T-cell (primary cell): Measurements from ENCODE around the gene SAMD4B. TPM values are rescaled to one million over a fixed set of nuclear protein-coding genes. Genes with fewer than 3 reads are reported as not detected.

Source experiments
- ATAC-seq, 4 experiments: fragments of 200-7000 bp in 3 of 4; fragments of 150-1000 bp in 1 of 4; cut with Tn5 transposase; replicated peaks in 1 of 4; 1 replicate in 3 of 4; 2 replicates in 1 of 4; pipeline ENCODE4 v1.10.0; 2021; ENCODE audit warnings: moderate library complexity in 3 of 4, mild to moderate bottlenecking in 2 of 4, moderate number of reproducible peaks in 1 of 4
- CTCF ChIA-PET, 2 donors: fragments of 300-600 bp; sonication (Branson Sonifier 250); formaldehyde crosslinking; loops; one replicate each; lab custom pipeline; 2022; ENCODE audit warnings: antibody characterized with exemption in 2 of 2; lab: Charles Lee
- POLR2A ChIA-PET, 2 donors: fragments of 300-600 bp; sonication (Branson Sonifier 250); formaldehyde crosslinking; loops; one replicate each; lab custom pipeline; 2022; ENCODE audit warnings: antibody characterized with exemption in 2 of 2; lab: Charles Lee
- DNase-seq, 35 experiments: peaks; one replicate each; pipeline versions ENCODE4 v3.0.0 to v3.0.0-alpha.2; 2013 to 2023
- H3K27ac ChIP-seq: one replicate; pipeline ENCODE4 v1.5.1; 2013; ENCODE audit warnings: low read length
- H3K27me3 ChIP-seq, 2 experiments: replicated peaks in 1 of 2; 1 replicate in 1 of 2; 2 replicates in 1 of 2; pipeline versions ENCODE4 v1.6.1 to v1.7.0; 2013; ENCODE audit warnings: low read length in 1 of 2, mixed read lengths in 1 of 2; ENCODE audit not compliant: control insufficient read depth in 2 of 2, insufficient read depth in 2 of 2; ENCODE audit errors: extremely low read depth in 1 of 2
- H3K36me3 ChIP-seq, 2 donors: 1 replicate in 1 of 2; 2 replicates in 1 of 2; pipeline versions ENCODE4 v1.6.1 to v1.7.0; 2013; ENCODE audit warnings: low read length in 1 of 2; ENCODE audit not compliant: control insufficient read depth in 2 of 2, insufficient read depth in 1 of 2; ENCODE audit errors: extremely low read depth in 1 of 2
- H3K4me1 ChIP-seq, 2 experiments: 1 replicate in 1 of 2; 2 replicates in 1 of 2; pipeline versions ENCODE4 v1.6.1 to v1.7.0; 2013; ENCODE audit warnings: low read length in 2 of 2, mixed read lengths in 1 of 2; ENCODE audit not compliant: insufficient read depth in 2 of 2, control insufficient read depth in 1 of 2; ENCODE audit errors: extremely low read depth in 1 of 2
- H3K4me3 ChIP-seq, 2 donors: 1 replicate in 1 of 2; 2 replicates in 1 of 2; pipeline versions ENCODE4 v1.5.1 to v1.7.0; 2013; ENCODE audit warnings: mild to moderate bottlenecking in 2 of 2, low read length in 1 of 2, moderate library complexity in 1 of 2; ENCODE audit not compliant: control insufficient read depth in 1 of 2; ENCODE audit errors: extremely low read depth in 1 of 2
- H3K9me3 ChIP-seq: 2 replicates; pipeline ENCODE4 v1.7.0; 2013
- H3K27ac Mint-ChIP-seq, 2 donors: one replicate each; pipeline ENCODE4 v1.8.0; 2020 to 2021; ENCODE audit warnings: mild to moderate bottlenecking in 2 of 2, mixed read lengths in 2 of 2
- H3K27me3 Mint-ChIP-seq, 2 donors: one replicate each; pipeline ENCODE4 v1.8.0; 2021 to 2022; ENCODE audit warnings: mixed read lengths in 2 of 2
- H3K36me3 Mint-ChIP-seq: one replicate; pipeline ENCODE4 v1.8.0; 2021; ENCODE audit warnings: mixed read lengths
- H3K4me1 Mint-ChIP-seq, 3 donors: one replicate each; pipeline ENCODE4 v1.8.0; 2020 to 2022; ENCODE audit warnings: mixed read lengths in 3 of 3, mild to moderate bottlenecking in 1 of 3
- H3K4me3 Mint-ChIP-seq, 3 donors: one replicate each; pipeline ENCODE4 v1.8.0; 2020 to 2022; ENCODE audit warnings: mild to moderate bottlenecking in 3 of 3, mixed read lengths in 3 of 3, moderate library complexity in 3 of 3
- H3K9me3 Mint-ChIP-seq, 3 donors: one replicate each; pipeline ENCODE4 v1.8.0; 2020 to 2022; ENCODE audit warnings: mixed read lengths in 3 of 3
- WGBS: methylation state at CpG from one replicate; pipeline ENCODE4 v1.1.5; 2013; ENCODE audit warnings: missing lambda C conversion rate; ENCODE audit not compliant: insufficient coverage; 5-methylcytosine and 5-hydroxymethylcytosine counted together
- total RNA-seq, 35 experiments: library from RNA in 6 of 35; stranded (reverse) in 6 of 35; fragments of 120-200 nt in 1 of 35; gene quantifications; one replicate each; pipeline versions ENCODE4 v1.2.1 to v1.2.4 and lab custom pipeline; 2013 to 2026

SAMD4B gene
- total RNA-seq, 5 donors from 2014 or later (not counting 1 experiment from before 2014, with no cell fraction given), result 59.4 to 72.3 (median 62.0) TPM

GRCh38 chr19:39382991-39383828 lies 41.0 kb downstream of the SAMD4B start:
- no peak overlapping the region for H3K4me3 Mint-ChIP-seq
- H3K36me3 ChIP-seq, result peaks cover 18 to 88% of the 10 kb centered on the region in 2 donors
- peaks cover 48% of the 10 kb centered on the region for H3K36me3 Mint-ChIP-seq
- no peaks in the 10 kb centered on the region for H3K9me3 Mint-ChIP-seq
- H3K9me3 ChIP-seq, result no peaks in the 10 kb centered on the region
- DNase-seq (no peak), ATAC-seq (peak in 2 of 4 experiments; percentile 13 to 21)
- ChIA-PET POLR2A (interaction anchor here in 1 of 2 donors (0.6 kb wide), 1 partner anchor 323 kb away, joined by 5 read pairs; no protein-coding TSS in a partner anchor), CTCF (interaction anchor here (0.6 to 1.1 kb wide), 3 partner anchors 52 to 260 kb away, joined by 3 to 6 read pairs (median 3); partner anchors contain the start of gene TIMM50 (in 1 of the 2))
- H3K27me3 ChIP-seq, result no peaks in the 10 kb centered on the region
- H3K27me3 Mint-ChIP-seq, result no peaks in the 10 kb centered on the region
- no peak overlapping the region for H3K27ac Mint-ChIP-seq
- H3K4me1 Mint-ChIP-seq, result peaks cover 1 to 9% (median 4%) of the 10 kb centered on the region in 3 donors
- WGBS, result 97% methylated on average over 17 of the region's 18 CpGs
- no peaks in the 10 kb centered on the region for H3K4me1 ChIP-seq
- no peak overlapping the region for H3K27ac ChIP-seq
- H3K4me3 ChIP-seq, result no peak overlapping the region

- Histone ChIP-seq H3K4me3 (no peak overlapping the region), H3K36me3 (peaks cover 23 to 89% of the 10 kb centered on the region in 2 donors), H3K9me3 (no peaks in the 10 kb centered on the region), H3K27ac (no peak overlapping the region), H3K4me1 (peaks cover 0 to 9% of the 10 kb centered on the region in 2 experiments), H3K27me3 (no peaks in the 10 kb centered on the region)
- WGBS, result 93% methylated on average over 2 of the region's 9 CpGs
- peaks cover 4 to 18% (median 17%) of the 10 kb centered on the region in 3 donors for H3K4me1 Mint-ChIP-seq
- no peaks in the 10 kb centered on the region for H3K27me3 Mint-ChIP-seq
- H3K9me3 Mint-ChIP-seq, result no peaks in the 10 kb centered on the region
- ChIA-PET CTCF (no interaction called here), POLR2A (no interaction called here)
- no peak for DNase-seq
- H3K36me3 Mint-ChIP-seq, result peaks cover 46% of the 10 kb centered on the region
- peak in 1 of 4 experiments; percentile 17 for ATAC-seq
- no peak overlapping the region for H3K4me3 Mint-ChIP-seq
- H3K27ac Mint-ChIP-seq, result peak overlapping the region in 1 of 2 donors; percentile 27
These were observed 42.8 kb downstream of the SAMD4B start for GRCh38 chr19:39384839-39385568.

GRCh38 chr19:39385629-39386411 lies 43.6 kb downstream of the SAMD4B start:
- Mint-ChIP-seq H3K4me3 (no peak overlapping the region), H3K36me3 (peaks cover 45% of the 10 kb centered on the region)
- 96% methylated on average over 14 of the region's 20 CpGs for WGBS

GRCh38 chr19:39386557-39386956 lies 44.3 kb downstream of the SAMD4B start:
- DNase-seq, result no peak
- no CpG with 5 or more reads among the region's 7 CpGs for WGBS
- H3K9me3 ChIP-seq, result no peaks in the 10 kb centered on the region
- no peak overlapping the region for H3K4me3 ChIP-seq
- Mint-ChIP-seq H3K36me3 (peaks cover 41% of the 10 kb centered on the region), H3K27ac (peak overlapping the region in 1 of 2 donors; percentile 57), H3K4me1 (peaks cover 16 to 30% (median 27%) of the 10 kb centered on the region in 3 donors), H3K4me3 (no peak overlapping the region), H3K9me3 (no peaks in the 10 kb centered on the region), H3K27me3 (no peaks in the 10 kb centered on the region)
- H3K27me3 ChIP-seq, result no peaks in the 10 kb centered on the region
- ATAC-seq, result no peak
- H3K4me1 ChIP-seq, result peaks cover 4 to 16% of the 10 kb centered on the region in 2 experiments
- CTCF ChIA-PET, result no interaction called here
- POLR2A ChIA-PET, result interaction anchor here in 1 of 2 donors (0.5 kb wide), 1 partner anchor 23 kb away, joined by 5 read pairs; no protein-coding TSS in a partner anchor
- H3K36me3 ChIP-seq, result peaks cover 17 to 74% of the 10 kb centered on the region in 2 donors
- H3K27ac ChIP-seq, result no peak overlapping the region

More at GRCh38 chr19:39385629-39386411, 43.6 kb downstream of the SAMD4B start:
- H3K36me3 ChIP-seq, result peaks cover 21 to 81% of the 10 kb centered on the region in 2 donors
- no peak for ATAC-seq
- Mint-ChIP-seq H3K9me3 (no peaks in the 10 kb centered on the region), H3K4me1 (peaks cover 9 to 23% (median 22%) of the 10 kb centered on the region in 3 donors), H3K27me3 (no peaks in the 10 kb centered on the region), H3K27ac (no peak overlapping the region)
- DNase-seq, result no peak
- H3K27ac ChIP-seq, result no peak overlapping the region
- peaks cover 4 to 15% of the 10 kb centered on the region in 2 experiments for H3K4me1 ChIP-seq
- no peaks in the 10 kb centered on the region for H3K9me3 ChIP-seq
- H3K4me3 ChIP-seq, result no peak overlapping the region
- ChIA-PET POLR2A (interaction anchor here in 1 of 2 donors (0.5 kb wide), 1 partner anchor 23 kb away, joined by 5 read pairs; no protein-coding TSS in a partner anchor), CTCF (no interaction called here)
- H3K27me3 ChIP-seq, result no peaks in the 10 kb centered on the region

- DNase-seq (no peak), ATAC-seq (no peak)
- no peaks in the 10 kb centered on the region for H3K27me3 ChIP-seq
- Mint-ChIP-seq H3K9me3 (no peaks in the 10 kb centered on the region), H3K27ac (peak overlapping the region; percentile 49 to 69), H3K27me3 (no peaks in the 10 kb centered on the region), H3K4me1 (peaks cover 29 to 43% (median 43%) of the 10 kb centered on the region in 3 donors), H3K36me3 (peaks cover 35% of the 10 kb centered on the region), H3K4me3 (peak overlapping the region in 1 of 3 donors; percentile 58)
- no peak overlapping the region for H3K4me3 ChIP-seq
- ChIA-PET CTCF (no interaction called here), POLR2A (no interaction called here)
- no peak overlapping the region for H3K27ac ChIP-seq
- 100% methylated on average over 2 of the region's 5 CpGs for WGBS
- peaks cover 7 to 32% of the 10 kb centered on the region in 2 experiments for H3K4me1 ChIP-seq
- H3K9me3 ChIP-seq, result no peaks in the 10 kb centered on the region
- peaks cover 17 to 66% of the 10 kb centered on the region in 2 donors for H3K36me3 ChIP-seq
These were observed 46.4 kb downstream of the SAMD4B start for GRCh38 chr19:39388657-39389056.
